ENCODE measurements around the gene ATP13A4.

DNA sequence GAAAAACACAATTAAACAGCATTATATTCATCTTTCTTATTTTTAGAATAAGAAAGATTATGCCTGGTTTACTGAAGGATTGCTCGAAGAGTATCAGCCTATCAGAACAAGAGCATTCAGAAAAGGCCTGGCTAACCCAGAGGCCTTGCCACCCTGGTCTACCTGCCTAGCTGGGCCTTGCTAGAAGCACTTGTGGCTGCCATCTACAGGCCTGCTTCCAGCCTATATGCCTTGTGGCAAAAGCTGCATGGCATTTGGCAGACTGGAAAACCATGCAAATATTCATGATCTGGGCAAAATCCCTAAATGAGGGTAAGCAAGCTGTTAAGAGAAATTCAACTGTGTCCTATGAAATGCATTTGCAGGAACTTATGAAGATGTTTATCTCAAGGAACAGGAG, 9.3 kb upstream of the ATP13A4 start:
- TF ChIP-seq CTCF (IDR thresholded peaks at IDR 0.05; ENCODE audit: low read depth, low read length, poor library complexity, severe bottlenecking): no peak
- no peak for TF ChIP-seq EZH2phosphoT487 (IDR thresholded peaks at IDR 0.05; ENCODE audit: borderline replicate concordance, low read length)
